Small intestine (tissue), 7 donors: Measurements from ENCODE around the gene CHST11. TPM values are rescaled to one million over a fixed set of nuclear protein-coding genes. Genes with fewer than 3 reads are reported as not detected.

ENCODE experiments used
- DNase-seq, 2 donors: peaks; one replicate each; pipeline versions ENCODE4 v3.0.0 to v3.0.0-alpha.2; 2013
- FAIRE-seq: peaks from 2 replicates; lab custom pipeline; 2012; peaks lifted over from hg19 to GRCh38; lab: Jason Lieb, UNC
- H3K27ac ChIP-seq, 3 donors: one replicate each; pipeline ENCODE4 v1.5.1; 2013; ENCODE audit warnings: low read length in 2 of 3, mild to moderate bottlenecking in 2 of 3, control low read depth in 1 of 3, inconsistent platforms in 1 of 3, low read depth in 1 of 3, moderate library complexity in 1 of 3
- H3K27me3 ChIP-seq, 3 donors: one replicate each; pipeline ENCODE4 v1.6.1; 2013; ENCODE audit warnings: low read length in 3 of 3, inconsistent platforms in 1 of 3; ENCODE audit not compliant: control insufficient read depth in 3 of 3, insufficient read depth in 3 of 3
- H3K36me3 ChIP-seq, 3 donors: one replicate each; pipeline ENCODE4 v1.6.1; 2013; ENCODE audit warnings: low read length in 3 of 3, inconsistent platforms in 1 of 3, low read depth in 1 of 3, mild to moderate bottlenecking in 1 of 3, moderate library complexity in 1 of 3; ENCODE audit not compliant: control insufficient read depth in 3 of 3, insufficient read depth in 2 of 3
- H3K4me1 ChIP-seq, 3 donors: one replicate each; pipeline ENCODE4 v1.6.1; 2013; ENCODE audit warnings: low read length in 2 of 3, inconsistent platforms in 1 of 3, low read depth in 1 of 3, mild to moderate bottlenecking in 1 of 3, moderate library complexity in 1 of 3; ENCODE audit not compliant: control insufficient read depth in 3 of 3, insufficient read depth in 2 of 3
- H3K4me3 ChIP-seq, 3 donors: one replicate each; pipeline ENCODE4 v1.5.1; 2013; ENCODE audit warnings: low read length in 3 of 3, control low read depth in 1 of 3, inconsistent platforms in 1 of 3, low read depth in 1 of 3, mild to moderate bottlenecking in 1 of 3, moderate library complexity in 1 of 3
- H3K9me3 ChIP-seq, 2 donors: one replicate each; pipeline ENCODE4 v1.6.1; 2013; ENCODE audit warnings: low read depth in 1 of 2, low read length in 1 of 2; ENCODE audit not compliant: control insufficient read depth in 2 of 2, insufficient read depth in 1 of 2
- WGBS, 3 donors: extraction: QIAGEN DNeasy Blood & Tissue Kit; methylation state at CpG; one replicate each; pipeline ENCODE4 v1.1.7; 2013; 5-methylcytosine and 5-hydroxymethylcytosine counted together
- polyA plus RNA-seq, 4 donors: library from polyadenylated mRNA; stranded (reverse) in 3 of 4; unstranded in 1 of 4; fragments of 200-250 nt in 3 of 4; fragments of 120-200 nt in 1 of 4; gene quantifications; one replicate each; pipeline versions ENCODE4 v1.2.1 to v1.2.3, GENCODE V29; 2013
- donor health status: healthy with polysubstance abuse.
- donor health status: control.
- donor health status: control.
- donor health status: Bipolar disorder and iron deficiency.
- donor health status: healthy.

The CHST11 gene
- polyA plus RNA-seq, 4 donors = 0.89 to 3.0 (median 2.0) TPM

GRCh38 chr12:104735801-104736200 is 279.1 kb downstream of the CHST11 start:
- DNase-seq = no peak

GRCh38 chr12:104736307-104736706 is 279.6 kb downstream of the CHST11 start:
- H3K4me1 ChIP-seq = peaks cover 0 to 4% (median 0%) of the 10 kb centered on the region in 3 donors
- H3K4me3 ChIP-seq = no peak overlapping the region
- FAIRE-seq (no peak), DNase-seq (no peak)
- H3K27me3 ChIP-seq = peaks cover 0 to 4% (median 0%) of the 10 kb centered on the region in 3 donors
- no peaks in the 10 kb centered on the region for H3K36me3 ChIP-seq
- no peaks in the 10 kb centered on the region for H3K9me3 ChIP-seq
- no peak overlapping the region for H3K27ac ChIP-seq
- WGBS, 3 donors = 65 to 70% (median 65%) methylated on average over 6 of the region's 6 CpGs

More at GRCh38 chr12:104735801-104736200, 279.1 kb downstream of the CHST11 start:
- Histone ChIP-seq H3K27ac (no peak overlapping the region), H3K4me1 (peaks cover 0 to 1% (median 0%) of the 10 kb centered on the region in 3 donors), H3K27me3 (peaks cover 0 to 4% (median 0%) of the 10 kb centered on the region in 3 donors), H3K4me3 (no peak overlapping the region), H3K9me3 (no peaks in the 10 kb centered on the region), H3K36me3 (no peaks in the 10 kb centered on the region)
- no peak for FAIRE-seq
- 63 to 78% (median 78%) methylated on average over 5 of the region's 5 CpGs for WGBS, 3 donors

DNA sequence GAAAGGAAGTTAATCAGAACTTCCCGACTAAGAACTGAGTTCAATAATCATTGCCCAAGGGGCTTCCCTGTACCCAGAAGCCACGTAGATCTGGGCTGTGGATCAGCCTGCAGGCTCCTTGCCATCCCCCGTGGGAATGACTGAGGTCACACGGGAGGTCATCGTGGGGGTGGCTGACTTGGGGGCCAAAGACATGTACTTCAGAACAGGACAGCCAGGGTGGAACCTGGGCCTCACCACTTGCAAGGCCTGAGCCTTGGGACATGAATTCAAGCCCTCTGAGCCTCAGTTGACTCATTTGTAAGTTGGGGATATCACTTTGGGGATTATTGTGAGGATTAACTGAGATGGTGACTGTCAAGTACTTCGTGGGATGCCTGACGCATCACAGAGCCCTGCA is 280.4 kb downstream of the CHST11 start:
- no peak for DNase-seq
- Histone ChIP-seq H3K9me3 (no peaks in the 10 kb centered on the region), H3K27ac (no peak overlapping the region), H3K4me3 (no peak overlapping the region), H3K27me3 (peaks cover 0 to 4% (median 0%) of the 10 kb centered on the region in 3 donors), H3K4me1 (peaks cover 0 to 4% (median 0%) of the 10 kb centered on the region in 3 donors), H3K36me3 (no peaks in the 10 kb centered on the region)
- 81 to 88% (median 83%) methylated on average over 7 of the region's 7 CpGs for WGBS, 3 donors
- FAIRE-seq = no peak

- WGBS, 3 donors = 83 to 91% (median 87%) methylated on average over 13 of the region's 13 CpGs
- no peaks in the 10 kb centered on the region for H3K9me3 ChIP-seq
- peaks cover 0 to 4% (median 0%) of the 10 kb centered on the region in 3 donors for H3K4me1 ChIP-seq
- DNase-seq (no peak), FAIRE-seq (no peak)
- no peaks in the 10 kb centered on the region for H3K36me3 ChIP-seq
- no peak overlapping the region for H3K4me3 ChIP-seq
- no peak overlapping the region for H3K27ac ChIP-seq
- peaks cover 0 to 4% (median 0%) of the 10 kb centered on the region in 3 donors for H3K27me3 ChIP-seq
Measured at GRCh38 chr12:104737791-104738301, 281.1 kb downstream of the CHST11 start.

DNA sequence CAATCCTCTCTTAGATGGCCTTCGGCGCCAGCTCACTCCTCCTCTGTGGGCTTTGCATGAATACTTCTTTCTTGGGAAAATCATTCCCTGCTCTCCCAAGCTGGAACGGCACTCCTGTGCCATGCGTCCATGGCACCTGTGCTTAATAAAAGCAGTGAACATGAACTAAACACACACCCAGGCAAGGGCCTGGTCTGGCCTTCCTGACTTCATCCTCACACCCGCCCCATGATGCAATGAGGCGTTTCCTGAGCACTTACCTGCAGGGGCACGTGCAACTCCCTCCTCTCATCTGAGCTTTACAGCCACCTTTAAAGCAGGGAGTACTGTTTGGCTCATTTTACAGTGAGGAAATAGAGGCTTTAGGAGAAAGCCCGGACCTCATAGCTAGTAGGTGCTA is 281.6 kb downstream of the CHST11 start:
- Histone ChIP-seq H3K36me3 (no peaks in the 10 kb centered on the region), H3K4me3 (no peak overlapping the region), H3K27ac (no peak overlapping the region), H3K27me3 (peaks cover 0 to 4% (median 0%) of the 10 kb centered on the region in 3 donors), H3K4me1 (peaks cover 0 to 4% (median 0%) of the 10 kb centered on the region in 3 donors), H3K9me3 (no peaks in the 10 kb centered on the region)
- no peak for FAIRE-seq
- WGBS, 3 donors = 74 to 77% (median 74%) methylated on average over 8 of the region's 8 CpGs
- DNase-seq = no peak

- FAIRE-seq (no peak), DNase-seq (no peak)
- Histone ChIP-seq H3K36me3 (no peaks in the 10 kb centered on the region), H3K9me3 (no peaks in the 10 kb centered on the region), H3K4me3 (no peak overlapping the region), H3K27me3 (peaks cover 0 to 4% (median 0%) of the 10 kb centered on the region in 3 donors), H3K27ac (no peak overlapping the region), H3K4me1 (peaks cover 0 to 4% (median 0%) of the 10 kb centered on the region in 3 donors)
- WGBS, 3 donors = 76 to 87% (median 84%) methylated on average over 14 of the region's 14 CpGs
Measured at GRCh38 chr12:104738776-104739642, 282.3 kb downstream of the CHST11 start.

- Histone ChIP-seq H3K4me1 (peaks cover 0 to 4% (median 0%) of the 10 kb centered on the region in 3 donors), H3K27me3 (peaks cover 0 to 4% (median 0%) of the 10 kb centered on the region in 3 donors), H3K4me3 (no peak overlapping the region), H3K36me3 (no peaks in the 10 kb centered on the region), H3K27ac (peak overlapping the region in 2 of 3 donors; percentile 14 to 51), H3K9me3 (no peaks in the 10 kb centered on the region)
- WGBS, 3 donors = 40 to 57% (median 44%) methylated on average over 6 of the region's 6 CpGs
- DNase-seq (peak; percentile 18 to 26), FAIRE-seq (no peak)
Measured at GRCh38 chr12:104740668-104741067, 283.9 kb downstream of the CHST11 start.

GRCh38 chr12:104741077-104741476 is 284.3 kb downstream of the CHST11 start:
- peak overlapping the region in 1 of 3 donors; percentile 51 for H3K27ac ChIP-seq
- H3K36me3 ChIP-seq = no peaks in the 10 kb centered on the region
- peaks cover 0 to 4% (median 0%) of the 10 kb centered on the region in 3 donors for H3K4me1 ChIP-seq
- DNase-seq (no peak), FAIRE-seq (no peak)
- H3K4me3 ChIP-seq = no peak overlapping the region
- WGBS, 3 donors = 77 to 89% (median 79%) methylated on average over 5 of the region's 5 CpGs
- no peaks in the 10 kb centered on the region for H3K9me3 ChIP-seq
- peaks cover 0 to under 1% (median 0%) of the 10 kb centered on the region in 3 donors for H3K27me3 ChIP-seq
